Tibial nerve (tissue), 4 donors: ENCODE data around the gene FSCN2. TPM values are rescaled to one million over a fixed set of nuclear protein-coding genes. Genes with fewer than 3 reads are reported as not detected.
A peak's percentile ranks its signal among the peaks of the same experiment; 100 is the strongest.

Experiments used
- DNase-seq, 2 donors: peaks; one replicate each; pipeline ENCODE4 v3.0.0-alpha.2; 2019; ENCODE audit warnings: low spot score in 2 of 2
- H3K27ac ChIP-seq, 4 donors: fragments of 200-600 bp; sonication (generic) in 3 of 4; one replicate each; pipeline ENCODE4 v1.5.1; 2017 to 2019; ENCODE audit warnings: mild to moderate bottlenecking in 1 of 4
- H3K27me3 ChIP-seq, 2 donors: fragments of 200-600 bp; sonication (generic) in 1 of 2; one replicate each; pipeline versions ENCODE4 v1.5.1 to v1.6.0; 2017 to 2019
- H3K36me3 ChIP-seq, 3 donors: fragments of 200-600 bp; sonication (generic); one replicate each; pipeline ENCODE4 v1.5.1; 2018 to 2019
- H3K4me1 ChIP-seq, 4 donors: fragments of 200-600 bp; sonication (generic) in 3 of 4; one replicate each; pipeline ENCODE4 v1.5.1; 2017 to 2019
- H3K4me3 ChIP-seq, 4 donors: fragments of 200-600 bp; sonication (generic) in 3 of 4; one replicate each; pipeline ENCODE4 v1.5.1; 2017 to 2019; ENCODE audit warnings: mild to moderate bottlenecking in 1 of 4, moderate library complexity in 1 of 4
- H3K9me3 ChIP-seq, 4 donors: fragments of 200-600 bp; sonication (generic) in 3 of 4; one replicate each; pipeline ENCODE4 v1.5.1; 2017 to 2019
- CTCF ChIP-seq, 5 experiments: fragments of 200-600 bp in 3 of 5; fragments of 450-650 bp in 2 of 5; sonication (generic) in 3 of 5; IDR thresholded peaks; one replicate each; pipeline ENCODE4 v1.5.1; 2016 to 2019; ENCODE audit warnings: antibody characterized with exemption in 5 of 5, mild to moderate bottlenecking in 3 of 5, moderate library complexity in 2 of 5
- EP300 ChIP-seq, 2 donors: sonication (generic); formaldehyde crosslinking; IDR thresholded peaks; one replicate each; pipeline ENCODE4 v1.6.1; 2017; ENCODE audit warnings: antibody characterized with exemption in 2 of 2, mild to moderate bottlenecking in 1 of 2
- POLR2A ChIP-seq, 2 donors: fragments of 450-650 bp; IDR thresholded peaks; one replicate each; pipeline ENCODE4 v1.6.1; 2017; ENCODE audit warnings: antibody characterized with exemption in 2 of 2, mild to moderate bottlenecking in 2 of 2, moderate library complexity in 2 of 2
- WGBS, 2 donors: methylation state at CpG; one replicate each; pipeline ENCODE4 v1.1.5; 2018; 5-methylcytosine and 5-hydroxymethylcytosine counted together
- total RNA-seq, 4 donors: library from RNA; depleted of rRNA; stranded (reverse); fragments of >200 nt; gene quantifications; one replicate each; pipeline ENCODE4 v1.1.0, GENCODE V29; 2016

The FSCN2 gene
- total RNA-seq, 4 donors from 2014 or later, result 0.42 to 4.4 (median 3.7) TPM

DNA sequence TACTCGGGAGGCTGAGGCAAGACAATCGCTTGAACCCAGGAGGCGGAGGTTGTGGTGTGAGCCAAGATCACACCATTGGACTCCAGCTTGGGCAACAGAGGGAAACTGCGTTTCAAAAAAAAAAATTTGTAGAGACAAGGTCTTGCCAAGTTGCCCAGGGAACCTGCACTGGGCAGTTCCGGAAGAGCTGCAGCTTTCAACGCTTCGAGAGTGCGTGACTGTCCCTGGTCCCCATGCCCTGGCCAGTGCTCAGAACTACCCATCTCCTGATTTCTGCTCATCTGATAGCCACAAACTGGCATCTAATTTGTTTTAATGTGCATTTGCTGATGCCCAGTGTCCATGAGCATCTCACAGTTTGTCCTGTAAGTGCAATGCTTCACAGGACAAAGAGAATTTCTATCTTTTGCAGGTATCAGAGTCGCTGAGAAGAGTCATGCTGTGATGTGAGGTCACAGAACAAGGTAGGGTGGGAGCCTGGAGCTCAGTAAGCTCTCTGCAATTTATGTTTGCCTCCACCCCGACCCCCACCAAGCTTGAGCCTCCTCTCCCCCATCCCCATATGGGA is 19.5 kb upstream of the FSCN2 start:
- Histone ChIP-seq H3K4me1 (peaks cover 0 to 18% (median 13%) of the 10 kb centered on the region in 4 donors), H3K9me3 (no peaks in the 10 kb centered on the region), H3K4me3 (peak overlapping the region; percentile 90 to 96 (median 95)), H3K27me3 (no peaks in the 10 kb centered on the region), H3K27ac (peak overlapping the region in 3 of 4 donors; percentile 94 to 100 (median 96)), H3K36me3 (peaks cover 0 to 48% (median 17%) of the 10 kb centered on the region in 3 donors)
- WGBS, 2 donors, result 58 to 68% methylated on average over 10 of the region's 10 CpGs
- TF ChIP-seq EP300 (IDR thresholded peaks at IDR 0.05), result no peak
- no peak for TF ChIP-seq CTCF (IDR thresholded peaks at IDR 0.05)
- TF ChIP-seq POLR2A (IDR thresholded peaks at IDR 0.05), result no peak
- no peak for DNase-seq

DNA sequence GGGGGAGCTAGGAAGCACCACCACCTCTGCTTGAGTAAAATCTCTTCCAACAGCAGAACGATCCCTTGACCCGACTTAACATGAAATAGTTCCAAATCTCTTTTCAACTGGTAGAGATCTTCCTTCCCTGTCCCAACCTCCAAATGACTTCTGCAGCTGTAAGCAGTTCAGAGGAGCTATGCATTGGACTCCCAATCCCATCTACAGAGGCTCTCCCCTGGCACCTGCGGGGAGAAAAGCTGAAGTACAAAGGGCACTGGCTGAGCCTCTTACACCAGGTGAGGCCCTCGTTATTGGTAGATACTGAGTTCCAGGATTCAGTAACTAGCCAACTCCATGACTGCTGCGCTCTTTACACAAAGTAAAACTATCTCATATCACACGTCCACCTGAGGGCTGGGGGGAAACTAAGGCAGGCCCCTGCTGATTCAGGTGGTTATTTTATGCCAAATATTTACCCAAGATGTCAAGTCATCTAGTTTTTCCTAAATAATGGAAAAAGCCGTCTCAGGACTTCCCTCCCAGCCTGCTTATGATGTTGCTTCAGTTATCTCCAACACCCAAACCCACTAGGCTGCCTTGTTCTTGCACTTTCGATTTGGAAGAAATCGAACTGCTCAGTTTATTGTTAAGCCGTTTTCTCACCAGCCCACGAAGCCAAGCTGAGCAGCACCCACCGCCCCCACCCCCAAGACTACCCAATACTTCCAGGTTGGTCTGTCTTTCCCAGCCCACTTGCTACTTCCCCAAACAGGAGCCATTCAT is 18.8 kb upstream of the FSCN2 start:
- Histone ChIP-seq H3K4me1 (peaks cover 0 to 24% (median 16%) of the 10 kb centered on the region in 4 donors), H3K36me3 (peaks cover 0 to 48% (median 17%) of the 10 kb centered on the region in 3 donors), H3K27ac (peak overlapping the region; percentile 19 to 100 (median 95)), H3K4me3 (peak overlapping the region; percentile 90 to 96 (median 95)), H3K27me3 (no peaks in the 10 kb centered on the region), H3K9me3 (no peaks in the 10 kb centered on the region)
- no peak for DNase-seq
- no peak for TF ChIP-seq CTCF (IDR thresholded peaks at IDR 0.05)
- TF ChIP-seq EP300 (IDR thresholded peaks at IDR 0.05), result no peak
- TF ChIP-seq POLR2A (IDR thresholded peaks at IDR 0.05), result no peak
- WGBS, 2 donors, result 13 to 15% methylated on average over 12 of the region's 12 CpGs

GRCh38 chr17:81509972-81510784 is 18.0 kb upstream of the FSCN2 start:
- peaks cover 0 to 48% (median 17%) of the 10 kb centered on the region in 3 donors for H3K36me3 ChIP-seq
- DNase-seq, result no peak
- no peaks in the 10 kb centered on the region for H3K9me3 ChIP-seq
- H3K27ac ChIP-seq, result peak overlapping the region; percentile 19 to 100 (median 95)
- peaks cover 0 to 24% (median 16%) of the 10 kb centered on the region in 4 donors for H3K4me1 ChIP-seq
- peak overlapping the region; percentile 90 to 96 (median 95) for H3K4me3 ChIP-seq
- TF ChIP-seq CTCF (IDR thresholded peaks at IDR 0.05), result no peak
- no peak for TF ChIP-seq EP300 (IDR thresholded peaks at IDR 0.05)
- TF ChIP-seq POLR2A (IDR thresholded peaks at IDR 0.05), result no peak
- H3K27me3 ChIP-seq, result no peaks in the 10 kb centered on the region
- 2 to 6% methylated on average over 22 of the region's 22 CpGs for WGBS, 2 donors

DNA sequence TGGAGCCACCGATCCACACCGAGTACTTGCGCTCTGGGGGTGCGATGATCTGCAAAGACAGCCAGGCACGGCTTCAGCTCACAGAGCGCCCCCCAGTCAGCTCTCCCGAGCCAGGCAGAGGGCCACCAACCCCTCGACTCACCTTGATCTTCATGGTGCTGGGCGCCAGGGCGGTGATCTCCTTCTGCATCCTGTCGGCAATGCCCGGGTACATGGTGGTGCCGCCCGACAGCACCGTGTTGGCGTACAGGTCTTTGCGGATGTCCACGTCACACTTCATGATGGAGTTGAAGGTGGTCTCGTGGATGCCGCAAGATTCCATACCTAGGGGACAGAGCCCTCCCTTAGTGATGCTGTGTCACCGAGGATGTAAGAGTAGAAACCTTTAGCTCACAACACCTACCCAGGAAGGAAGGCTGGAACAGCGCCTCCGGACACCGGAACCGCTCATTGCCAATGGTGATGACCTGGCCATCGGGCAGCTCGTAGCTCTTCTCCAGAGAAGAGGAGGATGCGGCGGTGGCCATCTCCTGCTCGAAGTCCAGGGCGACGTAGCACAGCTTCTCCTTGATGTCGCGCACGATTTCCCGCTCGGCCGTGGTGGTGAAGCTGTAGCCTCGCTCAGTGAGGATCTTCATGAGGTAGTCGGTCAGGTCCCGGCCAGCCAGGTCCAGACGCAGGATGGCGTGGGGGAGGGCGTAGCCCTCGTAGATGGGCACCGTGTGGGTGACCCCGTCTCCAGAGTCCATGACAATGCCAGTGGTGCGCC is 17.2 kb upstream of the FSCN2 start:
- H3K27me3 ChIP-seq, result no peaks in the 10 kb centered on the region

More for the DNA sequence above, 17.2 kb upstream of the FSCN2 start:
- Histone ChIP-seq H3K27ac (peak overlapping the region; percentile 91 to 100 (median 95)), H3K9me3 (no peaks in the 10 kb centered on the region), H3K4me1 (peaks cover 0 to 31% (median 22%) of the 10 kb centered on the region in 4 donors), H3K36me3 (peaks cover 0 to 48% (median 17%) of the 10 kb centered on the region in 3 donors), H3K4me3 (peak overlapping the region; percentile 90 to 96 (median 95))
- WGBS, 2 donors, result 0% methylated on average over 17 to 29 of the region's 48 CpGs
- TF ChIP-seq CTCF (IDR thresholded peaks at IDR 0.05) (no peak), POLR2A (IDR thresholded peaks at IDR 0.05) (no peak), EP300 (IDR thresholded peaks at IDR 0.05) (peak in 1 of 2 donors; percentile 13)
- DNase-seq, result no peak
